ENCODE results near the gene BTN3A1. TPM values are rescaled to one million over a fixed set of nuclear protein-coding genes. Genes with fewer than 3 reads are reported as not detected.

BTN3A1 gene
- total RNA-seq, 1 donor from 2014 or later, result 9.7 TPM

DNA sequence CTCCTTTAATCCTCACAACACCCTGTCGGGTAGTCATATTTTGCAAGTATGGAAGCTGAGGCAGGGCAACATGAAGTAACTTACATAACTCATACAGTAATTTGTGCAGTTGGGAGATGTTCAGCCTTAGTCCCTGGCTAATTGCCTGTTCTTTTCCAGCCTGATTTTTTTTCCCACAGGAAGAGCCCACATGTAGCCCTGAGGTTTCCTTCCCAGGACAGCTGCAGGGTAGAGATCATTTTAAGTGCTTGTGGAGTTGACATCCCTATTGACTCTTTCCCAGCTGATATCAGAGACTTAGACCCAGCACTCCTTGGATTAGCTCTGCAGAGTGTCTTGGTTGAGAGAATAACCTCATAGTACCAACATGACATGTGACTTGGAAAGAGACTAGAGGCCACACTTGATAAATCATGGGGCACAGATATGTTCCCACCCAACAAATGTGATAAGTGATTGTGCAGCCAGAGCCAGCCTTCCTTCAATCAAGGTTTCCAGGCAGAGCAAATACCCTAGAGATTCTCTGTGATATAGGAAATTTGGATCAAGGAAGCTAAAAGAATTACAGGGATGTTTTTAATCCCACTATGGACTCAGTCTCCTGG, 50.7 kb downstream of the BTN3A1 start:
- H3K27ac Mint-ChIP-seq, result no peak overlapping the region

DNA sequence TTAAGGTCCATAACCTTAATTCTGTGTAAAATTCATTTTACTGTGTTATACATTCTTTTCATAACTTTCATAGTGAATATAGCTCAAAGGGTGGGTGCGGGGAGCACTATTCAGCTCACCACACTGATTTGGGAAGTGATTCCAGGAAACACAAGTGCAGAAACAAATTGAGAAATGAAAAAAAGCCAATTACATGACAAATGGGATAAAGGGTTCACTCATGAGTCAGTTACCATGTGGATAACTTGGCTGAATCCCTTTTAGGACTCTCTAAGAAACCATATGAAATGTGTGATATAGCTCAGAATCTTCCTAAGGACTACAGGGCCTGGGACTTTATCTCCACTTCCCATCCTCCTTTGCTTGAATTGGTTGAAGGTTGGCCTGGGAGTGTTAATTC, 52.6 kb downstream of the BTN3A1 start:
- Histone ChIP-seq H3F3A (ENCODE audit: low read depth) (no peaks in the 10 kb centered on the region), H3K4me1 (peaks cover 7% of the 10 kb centered on the region), H3K9me3 (ENCODE audit: low read depth) (no peaks in the 10 kb centered on the region), H3K79me2 (ENCODE audit: low read depth) (peaks cover 17% of the 10 kb centered on the region), H4K20me1 (ENCODE audit: low read depth) (no peaks in the 10 kb centered on the region), H2AFZ (replicated peaks) (no peak overlapping the region), H3K27me3 (no peaks in the 10 kb centered on the region), H3K4me3 (no peak overlapping the region), H3K9ac (no peak overlapping the region), H3K27ac (no peak overlapping the region), H3K4me2 (no peak overlapping the region), H3K36me3 (no peaks in the 10 kb centered on the region)
- H3K4me3 Mint-ChIP-seq, result no peak overlapping the region
- TF ChIP-seq EZH2phosphoT487 (IDR thresholded peaks at IDR 0.05) (no peak), EZH2 (IDR thresholded peaks at IDR 0.05) (no peak)
- TF ChIP-seq, protein P1, sequence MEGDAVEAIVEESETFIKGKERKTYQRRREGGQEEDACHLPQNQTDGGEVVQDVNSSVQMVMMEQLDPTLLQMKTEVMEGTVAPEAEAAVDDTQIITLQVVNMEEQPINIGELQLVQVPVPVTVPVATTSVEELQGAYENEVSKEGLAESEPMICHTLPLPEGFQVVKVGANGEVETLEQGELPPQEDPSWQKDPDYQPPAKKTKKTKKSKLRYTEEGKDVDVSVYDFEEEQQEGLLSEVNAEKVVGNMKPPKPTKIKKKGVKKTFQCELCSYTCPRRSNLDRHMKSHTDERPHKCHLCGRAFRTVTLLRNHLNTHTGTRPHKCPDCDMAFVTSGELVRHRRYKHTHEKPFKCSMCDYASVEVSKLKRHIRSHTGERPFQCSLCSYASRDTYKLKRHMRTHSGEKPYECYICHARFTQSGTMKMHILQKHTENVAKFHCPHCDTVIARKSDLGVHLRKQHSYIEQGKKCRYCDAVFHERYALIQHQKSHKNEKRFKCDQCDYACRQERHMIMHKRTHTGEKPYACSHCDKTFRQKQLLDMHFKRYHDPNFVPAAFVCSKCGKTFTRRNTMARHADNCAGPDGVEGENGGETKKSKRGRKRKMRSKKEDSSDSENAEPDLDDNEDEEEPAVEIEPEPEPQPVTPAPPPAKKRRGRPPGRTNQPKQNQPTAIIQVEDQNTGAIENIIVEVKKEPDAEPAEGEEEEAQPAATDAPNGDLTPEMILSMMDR (IDR thresholded peaks at IDR 0.05), result no peak
- H3K27me3 Mint-ChIP-seq (ENCODE audit: insufficient read depth, low read depth), result no peaks in the 10 kb centered on the region
- H3K4me1 Mint-ChIP-seq, result peaks cover 20% of the 10 kb centered on the region
- H3K27ac Mint-ChIP-seq, result no peak overlapping the region
- no peaks in the 10 kb centered on the region for H3K9me3 Mint-ChIP-seq
- peaks cover 4% of the 10 kb centered on the region for H3K36me3 Mint-ChIP-seq
- DNase-seq (ENCODE audit: low spot score), result no peak

More for the DNA sequence above, 50.7 kb downstream of the BTN3A1 start:
- TF ChIP-seq, protein P1 (IDR thresholded peaks at IDR 0.05), result no peak
- TF ChIP-seq EZH2phosphoT487 (IDR thresholded peaks at IDR 0.05), result no peak
- TF ChIP-seq EZH2 (IDR thresholded peaks at IDR 0.05), result no peak
- H3K4me3 Mint-ChIP-seq, result no peak overlapping the region
- H3K36me3 ChIP-seq, result no peaks in the 10 kb centered on the region
- no peaks in the 10 kb centered on the region for H3K79me2 ChIP-seq (ENCODE audit: low read depth)
- DNase-seq (ENCODE audit: low spot score), result no peak
- no peaks in the 10 kb centered on the region for H3F3A ChIP-seq (ENCODE audit: low read depth)
- H3K4me3 ChIP-seq, result no peak overlapping the region
- no peaks in the 10 kb centered on the region for H3K36me3 Mint-ChIP-seq
- H3K4me2 ChIP-seq, result no peak overlapping the region
- peaks cover 12% of the 10 kb centered on the region for H3K4me1 Mint-ChIP-seq
- no peaks in the 10 kb centered on the region for H3K27me3 Mint-ChIP-seq (ENCODE audit: insufficient read depth, low read depth)
- H3K4me1 ChIP-seq, result no peaks in the 10 kb centered on the region
- H3K27ac ChIP-seq, result no peak overlapping the region
- H3K27me3 ChIP-seq, result no peaks in the 10 kb centered on the region
- no peaks in the 10 kb centered on the region for H3K9me3 Mint-ChIP-seq
- H4K20me1 ChIP-seq (ENCODE audit: low read depth), result no peaks in the 10 kb centered on the region
- no peaks in the 10 kb centered on the region for H3K9me3 ChIP-seq (ENCODE audit: low read depth)
- H2AFZ ChIP-seq (replicated peaks), result no peak overlapping the region
- H3K9ac ChIP-seq, result no peak overlapping the region

DNA sequence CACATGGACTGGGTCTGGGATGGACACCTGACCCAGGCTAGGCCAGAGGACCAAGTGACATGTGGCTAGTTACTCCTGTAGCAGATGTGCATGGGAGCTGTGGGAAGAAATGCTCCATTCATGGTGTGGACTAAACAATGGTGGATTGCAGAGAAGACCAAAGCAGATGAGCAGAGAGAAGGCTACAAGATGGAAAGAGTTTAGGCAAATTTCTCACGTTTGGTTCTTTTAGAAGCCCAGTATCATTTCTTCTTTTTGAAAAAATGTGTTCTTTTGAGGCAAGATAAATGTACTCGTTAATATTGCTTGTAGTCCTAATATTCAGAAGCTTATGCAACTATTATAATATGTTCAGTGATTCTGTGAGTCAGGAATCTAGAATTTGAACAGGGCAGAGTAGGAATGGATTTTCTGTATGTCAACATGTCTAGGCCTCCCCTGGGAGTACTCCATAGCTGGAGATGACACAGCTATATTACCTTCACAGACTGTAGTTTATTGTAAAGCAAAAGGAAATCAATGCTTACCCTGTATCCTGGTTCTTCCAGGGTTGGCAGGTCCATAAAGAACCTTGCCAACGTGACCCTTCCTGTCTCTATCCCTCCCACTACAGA, 53.4 kb downstream of the BTN3A1 start:
- H3K9me3 ChIP-seq (ENCODE audit: low read depth), result no peaks in the 10 kb centered on the region
- H4K20me1 ChIP-seq (ENCODE audit: low read depth), result no peaks in the 10 kb centered on the region
- no peak overlapping the region for H3K4me3 ChIP-seq
- H2AFZ ChIP-seq (replicated peaks), result no peak overlapping the region
- H3K4me1 ChIP-seq, result peaks cover 7% of the 10 kb centered on the region
- H3K4me3 Mint-ChIP-seq, result no peak overlapping the region
- no peaks in the 10 kb centered on the region for H3K9me3 Mint-ChIP-seq
- DNase-seq (ENCODE audit: low spot score), result no peak
- H3K27ac ChIP-seq, result no peak overlapping the region
- H3K27ac Mint-ChIP-seq, result no peak overlapping the region
- H3F3A ChIP-seq (ENCODE audit: low read depth), result no peaks in the 10 kb centered on the region
- H3K9ac ChIP-seq, result no peak overlapping the region
- H3K4me1 Mint-ChIP-seq, result peaks cover 24% of the 10 kb centered on the region
- TF ChIP-seq EZH2phosphoT487 (IDR thresholded peaks at IDR 0.05), result no peak
- no peak for TF ChIP-seq EZH2 (IDR thresholded peaks at IDR 0.05)
- TF ChIP-seq, protein P1 (IDR thresholded peaks at IDR 0.05), result no peak
- H3K27me3 ChIP-seq, result no peaks in the 10 kb centered on the region
- H3K79me2 ChIP-seq (ENCODE audit: low read depth), result peaks cover 23% of the 10 kb centered on the region
- no peaks in the 10 kb centered on the region for H3K27me3 Mint-ChIP-seq (ENCODE audit: insufficient read depth, low read depth)
- H3K36me3 ChIP-seq, result no peaks in the 10 kb centered on the region
- H3K36me3 Mint-ChIP-seq, result peaks cover 9% of the 10 kb centered on the region
- H3K4me2 ChIP-seq, result no peak overlapping the region
